ENCODE measurements around the gene TMEM178B. TPM values are rescaled to one million over a fixed set of nuclear protein-coding genes. Genes with fewer than 3 reads are reported as not detected.

Gene TMEM178B
- total RNA-seq, 3 donors from 2014 or later (not counting 1 experiment from before 2014, with no cell fraction given): not detected

DNA sequence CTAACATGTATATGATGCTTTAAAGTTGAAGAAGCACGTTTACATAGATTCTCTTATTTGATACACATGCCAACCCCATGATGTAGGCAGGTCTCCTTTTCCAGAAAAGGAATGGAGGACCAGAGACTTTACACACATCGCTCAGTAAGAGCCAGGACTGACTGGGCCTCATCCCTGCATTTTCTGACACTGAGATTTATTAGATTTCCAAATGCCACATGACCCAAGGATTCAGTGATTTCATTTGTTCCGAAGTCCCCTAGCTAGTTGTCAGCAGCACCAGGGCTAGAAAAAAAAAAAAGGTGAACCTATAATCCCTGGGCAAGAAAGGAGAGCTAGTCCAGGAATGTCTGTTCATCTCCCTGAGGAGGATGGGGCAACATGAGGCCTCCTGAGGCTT, 334.0 kb downstream of the TMEM178B start:
- Mint-ChIP-seq H3K4me1 (no peaks in the 10 kb centered on the region), H3K9me3 (no peaks in the 10 kb centered on the region), H3K4me3 (no peak overlapping the region), H3K27ac (no peak overlapping the region), H3K36me3 (no peaks in the 10 kb centered on the region), H3K27me3 (ENCODE audit: low read depth in 2 of 2) (peaks cover 24 to 28% of the 10 kb centered on the region in 2 donors)
- no peaks in the 10 kb centered on the region for H3K36me3 ChIP-seq (ENCODE audit: control insufficient read depth, insufficient read depth, low read length)
- 80% methylated on average over 3 of the region's 3 CpGs for WGBS (ENCODE audit: insufficient coverage)
- DNase-seq: no peak
- no peaks in the 10 kb centered on the region for H3K4me1 ChIP-seq (ENCODE audit: control insufficient read depth, insufficient read depth, low read length)
- no peak for ATAC-seq
- peaks cover 5% of the 10 kb centered on the region for H3K27me3 ChIP-seq (ENCODE audit: control insufficient read depth, insufficient read depth, low read length)
- no peak for TF ChIP-seq CTCF (IDR thresholded peaks at IDR 0.05)
- no peak overlapping the region for H3K4me3 ChIP-seq (ENCODE audit: low read length)
- no peak overlapping the region for H3K27ac ChIP-seq (ENCODE audit: low read length)
- H3K9me3 ChIP-seq (ENCODE audit: control insufficient read depth, insufficient read depth, low read length): no peaks in the 10 kb centered on the region
- intact Hi-C loops (cut with micrococcal nuclease): no loop called here

DNA sequence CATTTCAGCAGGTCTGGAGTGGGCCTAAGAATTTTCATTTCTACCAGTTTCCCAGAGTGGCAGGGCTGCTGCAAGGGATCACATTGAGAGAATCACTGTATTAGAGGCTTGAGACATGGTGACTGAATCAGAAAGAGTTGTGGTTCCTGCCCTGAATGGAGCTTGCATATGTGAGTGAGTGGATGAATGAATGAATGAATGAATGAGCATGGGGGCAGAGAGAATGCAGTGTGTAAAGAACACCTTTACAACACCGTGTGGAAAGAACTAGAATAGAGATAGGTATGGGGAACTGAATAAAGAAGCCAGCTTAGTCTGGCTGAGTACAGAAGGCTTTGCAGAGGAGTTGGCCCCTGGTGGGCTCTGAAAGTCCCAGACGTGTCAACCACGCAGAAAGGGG, 334.6 kb downstream of the TMEM178B start:
- no peaks in the 10 kb centered on the region for H3K4me1 Mint-ChIP-seq
- DNase-seq (no peak), ATAC-seq (no peak)
- no peak overlapping the region for H3K27ac Mint-ChIP-seq
- Histone ChIP-seq H3K27me3 (ENCODE audit: control insufficient read depth, insufficient read depth, low read length) (peaks cover 5% of the 10 kb centered on the region), H3K9me3 (ENCODE audit: control insufficient read depth, insufficient read depth, low read length) (no peaks in the 10 kb centered on the region), H3K4me1 (ENCODE audit: control insufficient read depth, insufficient read depth, low read length) (no peaks in the 10 kb centered on the region), H3K4me3 (ENCODE audit: low read length) (no peak overlapping the region), H3K36me3 (ENCODE audit: control insufficient read depth, insufficient read depth, low read length) (no peaks in the 10 kb centered on the region), H3K27ac (ENCODE audit: low read length) (no peak overlapping the region)
- 56% methylated on average over 3 of the region's 3 CpGs for WGBS (ENCODE audit: insufficient coverage)
- H3K9me3 Mint-ChIP-seq: no peaks in the 10 kb centered on the region
- no peaks in the 10 kb centered on the region for H3K36me3 Mint-ChIP-seq
- H3K4me3 Mint-ChIP-seq: no peak overlapping the region
- no peak for TF ChIP-seq CTCF (IDR thresholded peaks at IDR 0.05)
- H3K27me3 Mint-ChIP-seq (ENCODE audit: low read depth in 2 of 2): peaks cover 27 to 33% of the 10 kb centered on the region in 2 donors
- intact Hi-C loops (cut with micrococcal nuclease): no loop called here

DNA sequence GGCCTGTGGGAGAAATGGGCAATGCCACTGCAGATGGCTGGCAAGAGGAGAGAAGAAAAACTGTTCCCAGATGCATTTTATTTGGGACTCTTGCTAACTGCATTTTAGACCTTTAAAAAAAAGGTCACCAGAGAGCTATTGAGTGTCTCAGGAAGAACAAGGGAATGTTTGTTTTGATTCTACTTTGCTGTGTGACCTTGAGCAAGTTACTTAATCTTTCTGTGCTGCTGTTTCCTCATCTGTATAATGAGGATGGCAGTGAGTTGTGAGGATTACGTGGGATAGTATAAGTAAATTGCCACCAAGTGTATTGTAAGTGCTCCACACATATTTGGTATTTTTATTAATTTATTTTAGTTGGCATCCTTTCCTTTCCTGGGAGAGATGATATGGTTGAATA, 335.4 kb downstream of the TMEM178B start:
- no peak for ATAC-seq
- no peaks in the 10 kb centered on the region for H3K36me3 ChIP-seq (ENCODE audit: control insufficient read depth, insufficient read depth, low read length)
- WGBS (ENCODE audit: insufficient coverage): 67% methylated on average over 1 of the region's 1 CpG
- H3K9me3 Mint-ChIP-seq: no peaks in the 10 kb centered on the region
- H3K27me3 Mint-ChIP-seq (ENCODE audit: low read depth in 2 of 2): peaks cover 27 to 33% of the 10 kb centered on the region in 2 donors
- no peak overlapping the region for H3K27ac ChIP-seq (ENCODE audit: low read length)
- H3K4me3 ChIP-seq (ENCODE audit: low read length): no peak overlapping the region
- DNase-seq: no peak
- no peak overlapping the region for H3K4me3 Mint-ChIP-seq
- H3K27ac Mint-ChIP-seq: no peak overlapping the region
- H3K36me3 Mint-ChIP-seq: no peaks in the 10 kb centered on the region
- H3K4me1 ChIP-seq (ENCODE audit: control insufficient read depth, insufficient read depth, low read length): no peaks in the 10 kb centered on the region
- no peaks in the 10 kb centered on the region for H3K4me1 Mint-ChIP-seq
- H3K9me3 ChIP-seq (ENCODE audit: control insufficient read depth, insufficient read depth, low read length): no peaks in the 10 kb centered on the region
- intact Hi-C loops (cut with micrococcal nuclease): no loop called here
- peaks cover 5% of the 10 kb centered on the region for H3K27me3 ChIP-seq (ENCODE audit: control insufficient read depth, insufficient read depth, low read length)
- TF ChIP-seq CTCF (IDR thresholded peaks at IDR 0.05): no peak

GRCh38 chr7:141409801-141410329, 336.0 kb downstream of the TMEM178B start:
- no peak for DNase-seq
- H3K27me3 ChIP-seq (ENCODE audit: control insufficient read depth, insufficient read depth, low read length): peaks cover 5% of the 10 kb centered on the region
- H3K27ac Mint-ChIP-seq: no peak overlapping the region
- 43% methylated on average over 10 of the region's 10 CpGs for WGBS (ENCODE audit: insufficient coverage)
- no peak for TF ChIP-seq CTCF (IDR thresholded peaks at IDR 0.05)
- H3K9me3 ChIP-seq (ENCODE audit: control insufficient read depth, insufficient read depth, low read length): no peaks in the 10 kb centered on the region
- H3K4me3 Mint-ChIP-seq: no peak overlapping the region
- no peaks in the 10 kb centered on the region for H3K4me1 ChIP-seq (ENCODE audit: control insufficient read depth, insufficient read depth, low read length)
- intact Hi-C loops (cut with micrococcal nuclease): no loop called here
- H3K27me3 Mint-ChIP-seq (ENCODE audit: low read depth in 2 of 2): peaks cover 26 to 37% of the 10 kb centered on the region in 2 donors
- no peaks in the 10 kb centered on the region for H3K4me1 Mint-ChIP-seq
- no peak overlapping the region for H3K27ac ChIP-seq (ENCODE audit: low read length)
- H3K36me3 Mint-ChIP-seq: no peaks in the 10 kb centered on the region
- no peak overlapping the region for H3K4me3 ChIP-seq (ENCODE audit: low read length)
- H3K9me3 Mint-ChIP-seq: no peaks in the 10 kb centered on the region
- ATAC-seq: no peak
- H3K36me3 ChIP-seq (ENCODE audit: control insufficient read depth, insufficient read depth, low read length): no peaks in the 10 kb centered on the region

Data from natural killer cell (primary cell).